RPMI8226 (cell line): ENCODE measurements around the gene TBRG4.

ENCODE experiments used
- DNase-seq: peaks from one replicate; pipeline ENCODE4 v3.0.0-alpha.2; 2015

Gene TBRG4

DNA sequence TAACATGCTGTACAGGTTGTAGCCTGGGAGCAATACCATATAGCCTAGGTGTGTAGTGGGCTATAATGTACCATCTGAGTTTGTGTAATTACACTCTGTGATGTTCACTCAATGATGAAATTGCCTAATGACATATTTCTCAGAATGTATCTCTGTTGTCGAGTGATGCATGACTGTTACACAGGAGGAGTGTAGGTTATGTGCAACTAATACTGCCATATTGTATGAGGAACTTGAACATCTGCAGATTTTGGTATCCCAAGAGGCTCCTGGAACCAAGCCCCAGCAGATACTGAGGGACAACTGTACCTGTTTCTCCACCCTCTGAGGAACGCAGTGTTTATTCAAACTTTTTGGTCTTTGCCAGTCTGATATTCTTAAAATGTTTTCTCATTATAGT lies 61.3 kb downstream of the TBRG4 start:
- no peak for DNase-seq
